HG02970 (cell line): ENCODE results near the gene RAMAC.
"Not testable (repeated sequence)": the region's sequence is repeated elsewhere in the genome, so short reads cannot be mapped to it uniquely, and the experiment has no call there.

Experiments used
- ATAC-seq: cut with Tn5 transposase; IDR thresholded peaks from one replicate; pipeline ENCODE4 v1.9.1; 2021; ENCODE audit warnings: mild to moderate bottlenecking, moderate library complexity, moderate number of reproducible peaks; ENCODE audit not compliant: unreplicated experiment, low FRiP score

RAMAC gene

DNA sequence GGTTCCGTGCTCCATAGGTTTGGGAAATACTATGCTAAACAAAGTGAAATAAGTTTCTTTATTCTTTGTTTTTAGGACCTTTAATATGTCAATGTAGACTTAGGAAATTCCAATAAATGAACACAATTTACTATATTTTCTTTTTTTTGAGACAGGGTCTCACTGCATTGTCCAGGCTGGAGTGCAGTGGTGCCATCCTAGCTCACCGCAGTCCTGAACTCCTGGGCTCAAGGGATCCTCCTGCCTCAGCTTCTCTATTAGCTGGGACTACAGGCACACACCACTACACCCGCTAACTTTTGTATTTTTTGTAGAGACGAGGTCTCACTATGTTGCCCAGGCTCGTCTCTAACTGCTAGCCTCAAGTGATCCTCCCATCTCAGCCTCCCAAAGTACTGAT lies 21.1 kb upstream of the RAMAC start:
- no peak for ATAC-seq

- no peak for ATAC-seq
These were observed 19.3 kb upstream of the RAMAC start for GRCh38 chr15:82966671-82967071.

GRCh38 chr15:82968066-82968465 lies 17.9 kb upstream of the RAMAC start:
- ATAC-seq, result no peak

DNA sequence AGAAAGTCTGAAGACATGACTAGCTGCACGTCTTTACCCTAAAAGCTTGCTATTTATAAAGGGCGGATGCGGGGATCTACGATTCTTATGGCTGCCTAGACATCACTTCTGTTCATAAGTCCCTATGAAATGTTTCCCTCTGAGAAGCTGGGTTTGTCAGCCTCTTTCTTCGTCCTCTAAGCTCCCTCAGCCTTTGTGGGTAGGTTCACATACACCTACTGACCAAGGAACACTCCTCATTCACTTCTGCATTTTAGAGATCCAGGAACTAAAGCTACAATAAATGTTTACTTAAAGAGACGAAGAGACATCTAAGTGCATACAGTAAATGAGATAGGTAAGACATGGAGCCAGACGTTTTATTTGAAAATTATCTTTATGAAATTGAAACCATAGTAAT lies 16.7 kb upstream of the RAMAC start:
- no peak for ATAC-seq

- no peak for ATAC-seq
These were observed 15.8 kb upstream of the RAMAC start for GRCh38 chr15:82970078-82970686.

- no peak for ATAC-seq
These were observed 15.3 kb upstream of the RAMAC start for GRCh38 chr15:82970696-82971095.

DNA sequence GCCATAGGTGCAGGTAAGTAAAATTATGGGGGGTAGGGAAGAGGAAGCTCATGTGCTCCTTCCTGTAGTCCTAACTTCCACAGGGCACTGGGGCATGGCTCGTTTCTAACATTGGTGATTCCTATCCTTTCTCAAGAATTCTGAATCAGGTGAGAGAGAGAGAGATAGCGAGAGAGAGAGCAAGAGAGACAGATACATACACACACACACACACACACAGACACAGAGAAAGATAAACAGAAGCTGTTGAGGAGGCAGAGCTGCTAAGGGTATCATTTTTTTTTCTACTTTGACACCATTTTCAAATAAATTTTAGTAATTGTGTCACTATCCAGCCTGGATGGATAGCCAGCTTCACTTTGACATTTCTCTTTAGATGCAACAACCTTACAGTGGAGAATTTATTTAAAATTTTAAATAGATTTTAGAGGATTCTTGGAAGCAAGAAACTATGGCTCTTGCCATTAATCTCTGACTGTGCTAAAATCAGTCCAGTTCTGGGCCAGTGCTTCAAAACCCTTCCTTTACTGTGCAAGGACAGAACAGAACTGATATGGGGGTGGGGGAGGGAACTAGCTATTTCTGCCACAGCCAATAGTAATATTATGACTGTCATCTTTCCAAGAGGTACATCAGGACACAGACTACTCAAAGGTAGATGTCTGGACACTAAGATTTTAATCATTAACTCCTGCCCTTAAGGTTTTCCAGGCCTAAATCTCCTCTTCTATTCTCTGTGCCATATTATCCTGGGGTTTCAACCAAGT lies 14.6 kb upstream of the RAMAC start:
- ATAC-seq, result no peak

GRCh38 chr15:82972990-82973389 lies 13.0 kb upstream of the RAMAC start:
- ATAC-seq, result no peak

GRCh38 chr15:82977076-82977475 lies 8.9 kb upstream of the RAMAC start:
- ATAC-seq, result no peak

DNA sequence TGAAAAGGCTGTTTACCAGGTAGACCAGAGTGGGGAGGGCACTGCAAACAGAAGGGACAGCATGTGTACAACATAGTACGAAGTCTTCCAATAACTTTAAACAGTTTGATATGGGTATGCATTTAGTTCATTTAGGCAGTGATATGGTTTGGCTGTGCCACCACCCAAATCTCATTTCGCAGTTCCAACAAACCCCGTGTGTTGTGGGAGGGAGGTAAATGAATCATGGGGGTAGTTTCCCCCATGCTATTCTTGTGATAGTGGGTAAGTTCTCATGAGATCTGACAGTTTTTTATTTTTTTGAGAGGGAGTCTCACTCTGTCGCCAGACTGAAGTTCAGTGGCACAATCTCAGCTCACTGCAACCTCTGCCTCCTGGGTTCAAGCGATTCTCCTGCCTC lies 7.6 kb upstream of the RAMAC start:
- ATAC-seq, result no peak

DNA sequence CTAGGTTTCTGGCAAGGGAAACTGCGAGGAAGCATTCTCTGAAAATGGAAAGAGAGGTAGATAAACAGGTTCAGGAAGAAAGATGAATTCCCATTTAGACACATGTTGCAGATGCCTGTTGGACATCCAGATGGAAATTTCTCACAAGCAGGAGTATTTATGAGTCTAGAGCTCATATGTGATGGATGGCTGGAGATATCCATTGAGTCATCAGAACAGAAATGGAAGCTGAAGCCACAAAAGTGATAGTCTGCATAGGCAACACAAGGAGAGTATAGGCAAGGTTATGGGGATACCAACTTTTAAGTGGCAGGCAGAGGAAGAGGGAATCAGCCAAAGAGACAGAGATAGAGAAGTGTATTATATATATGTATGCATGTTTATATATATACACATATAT lies 6.3 kb upstream of the RAMAC start:
- no peak for ATAC-seq

DNA sequence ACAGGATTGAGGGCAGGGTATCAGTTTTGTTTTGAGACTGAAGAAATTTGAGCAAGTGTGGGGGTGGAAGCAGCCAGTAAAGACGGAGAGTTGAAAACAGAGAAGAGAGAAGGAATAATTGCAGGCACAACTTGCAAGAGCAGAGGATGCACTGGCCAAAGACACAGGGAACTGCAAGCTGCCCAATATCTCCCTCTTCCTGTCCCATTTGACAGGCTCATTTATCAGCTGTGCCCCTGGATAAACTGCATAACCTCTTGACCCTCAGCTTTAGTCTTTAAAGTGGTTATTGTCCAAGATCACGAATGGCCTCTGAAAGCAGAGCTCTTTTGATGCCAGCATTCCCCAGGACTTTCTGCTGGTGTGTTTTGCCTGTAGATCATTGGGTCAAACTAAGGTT lies 5.0 kb upstream of the RAMAC start:
- ATAC-seq, result no peak

DNA sequence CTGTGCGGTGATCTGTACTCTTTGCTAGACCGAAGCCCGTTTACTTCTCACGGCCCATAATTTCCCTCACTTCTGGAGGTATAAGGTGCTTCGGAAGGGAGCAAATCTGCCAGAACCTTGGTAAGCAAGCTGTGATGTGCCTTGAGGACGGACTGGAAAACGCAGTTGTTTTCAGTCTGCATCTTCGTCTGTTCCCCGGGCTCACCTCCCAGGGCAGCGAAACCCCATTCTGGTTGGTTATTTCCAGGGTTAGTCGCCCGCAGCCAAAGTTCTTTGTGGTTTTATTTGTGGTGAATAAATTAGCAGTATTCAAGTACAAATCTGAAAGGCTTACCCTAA lies 401 bp downstream of the RAMAC start:
- peak; percentile 31 for ATAC-seq

GRCh38 chr15:82992436-82992998 lies 6.5 kb downstream of the RAMAC start:
- no peak for ATAC-seq

DNA sequence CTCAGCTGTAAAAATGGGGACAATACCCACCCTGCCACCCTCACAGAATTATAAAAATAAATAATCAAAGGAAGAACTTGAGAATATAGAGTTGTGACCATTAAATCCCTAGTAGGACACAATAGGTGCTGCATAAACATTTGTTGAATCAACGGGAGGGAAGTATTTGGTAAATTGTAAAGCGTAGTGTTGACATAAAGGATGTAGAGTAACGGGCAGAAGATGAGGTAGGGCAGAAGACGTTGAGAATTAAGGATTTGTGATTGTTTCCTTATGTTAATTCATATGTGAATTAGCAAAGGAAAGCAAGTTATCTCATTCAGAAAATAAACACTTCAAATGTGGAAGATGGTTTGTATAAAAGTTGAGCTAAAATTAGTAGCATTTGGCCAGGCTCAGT lies 7.1 kb downstream of the RAMAC start:
- ATAC-seq, result no peak

DNA sequence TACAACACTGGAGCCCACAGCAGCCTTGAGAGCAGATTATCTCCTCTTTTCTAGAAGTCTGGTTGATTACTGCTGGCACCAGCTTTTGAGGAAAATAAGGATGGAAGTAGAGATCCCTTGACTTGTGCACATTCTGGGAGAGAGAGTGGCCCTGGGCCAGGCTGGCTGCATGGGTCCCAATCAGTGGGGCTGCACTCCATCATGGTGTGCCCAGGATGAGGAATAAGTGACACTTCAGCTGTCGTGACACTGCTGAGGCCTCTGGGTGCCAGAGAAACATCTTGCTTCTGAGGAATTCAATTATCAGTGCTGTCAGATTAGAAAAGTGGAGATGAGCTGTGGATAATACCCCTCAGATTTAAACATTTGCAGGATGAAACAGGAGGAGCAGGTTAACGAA lies 9.1 kb downstream of the RAMAC start:
- ATAC-seq, result no peak

DNA sequence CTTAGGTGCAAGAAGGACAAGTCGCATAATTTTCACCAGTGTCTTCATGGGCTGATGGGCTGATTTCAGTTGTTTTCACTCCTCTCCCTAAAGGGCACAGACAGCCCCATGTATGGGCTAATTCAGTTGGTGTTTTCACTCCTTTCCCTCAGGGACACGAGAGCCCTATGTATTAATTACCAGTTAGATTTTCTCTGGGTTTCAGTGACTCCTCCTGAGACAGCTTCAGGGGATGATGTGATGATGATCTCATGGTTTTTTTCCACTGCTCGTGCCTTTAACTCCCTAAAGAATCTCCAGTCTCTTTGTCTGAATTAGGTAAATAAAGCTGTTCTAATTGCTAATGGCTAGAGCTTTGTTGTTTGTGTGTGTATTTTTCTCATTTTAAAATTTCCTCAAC lies 9.9 kb downstream of the RAMAC start:
- no peak for ATAC-seq

- no peak for ATAC-seq
These were observed 13.4 kb downstream of the RAMAC start for GRCh38 chr15:82999426-82999825.

- ATAC-seq, result no peak
These were observed 14.1 kb downstream of the RAMAC start for GRCh38 chr15:82999905-83000671.

DNA sequence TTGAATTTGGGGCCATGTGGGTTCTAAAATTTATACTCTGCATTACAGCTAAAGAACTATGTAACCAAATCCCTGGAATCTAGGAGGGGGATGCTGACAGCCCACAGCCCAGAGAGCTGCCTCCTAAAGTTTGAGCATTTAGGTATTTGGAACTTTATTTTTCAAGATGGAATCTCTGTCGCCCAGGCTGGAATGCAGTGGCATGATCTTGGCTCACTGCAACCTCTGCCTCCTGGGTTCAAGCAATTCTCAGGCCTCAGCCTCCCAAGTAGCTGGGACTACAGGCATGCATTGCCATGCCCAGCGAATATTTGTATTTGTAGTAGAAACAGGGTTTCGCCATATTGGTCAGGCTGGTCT lies 14.6 kb downstream of the RAMAC start:
- not testable (repeated sequence) for ATAC-seq

DNA sequence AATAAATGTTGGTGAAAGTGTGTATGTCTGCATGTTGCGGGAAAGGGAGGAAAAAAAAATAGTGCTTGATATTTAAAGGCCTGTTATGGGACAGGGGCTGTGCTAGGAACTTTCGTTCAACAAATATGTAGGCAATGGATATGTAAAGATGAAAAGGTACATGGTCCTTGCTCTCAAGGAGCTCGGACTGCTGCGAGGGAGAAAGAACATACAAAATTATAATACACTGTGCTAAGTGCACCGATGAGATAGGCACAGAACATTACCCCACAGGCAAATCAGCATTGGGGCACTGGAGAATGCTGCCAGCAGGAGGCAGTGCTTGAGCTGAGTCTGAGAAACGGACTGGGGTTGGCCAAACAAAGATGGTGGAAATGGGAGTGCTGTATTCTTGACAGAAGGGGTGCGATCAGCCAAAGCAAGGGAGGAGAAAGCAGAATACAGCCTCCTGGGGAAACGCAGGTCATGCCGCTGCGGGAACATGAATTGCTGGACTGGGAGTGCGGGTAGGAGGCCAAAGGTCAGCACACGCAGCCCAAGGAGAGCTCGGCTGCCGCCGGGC lies 24.8 kb downstream of the RAMAC start:
- ATAC-seq, result peak; percentile 33
